ENCODE results near the gene ATRX.
"Not testable (repeated sequence)": the region's sequence is repeated elsewhere in the genome, so short reads cannot be mapped to it uniquely, and the experiment has no call there.

Gene ATRX

DNA sequence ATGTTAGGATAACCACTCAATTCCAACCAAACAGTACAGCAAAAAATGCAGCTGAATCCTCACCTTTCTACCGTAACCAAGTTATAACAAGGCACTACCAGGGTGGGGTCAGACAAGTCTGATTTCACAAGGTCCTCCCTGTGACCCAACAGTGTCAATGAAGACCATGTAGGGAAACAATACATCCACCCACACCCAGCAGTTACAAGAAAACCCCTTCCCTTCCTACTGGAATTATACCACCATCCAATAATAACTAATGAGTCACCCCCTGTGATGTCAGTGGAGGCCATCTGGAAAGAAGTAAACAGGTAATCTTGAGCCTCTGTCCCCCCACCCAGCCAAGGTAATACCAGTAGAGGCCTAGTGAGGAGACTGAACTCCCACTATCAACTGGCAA lies 221.2 kb downstream of the ATRX start:
- DNase-seq (ENCODE audit: low read depth): peak; percentile 16
- H3K4me3 ChIP-seq (replicated peaks; ENCODE audit: low read depth, low read length): no peak overlapping the region
- TF ChIP-seq, protein P1, sequence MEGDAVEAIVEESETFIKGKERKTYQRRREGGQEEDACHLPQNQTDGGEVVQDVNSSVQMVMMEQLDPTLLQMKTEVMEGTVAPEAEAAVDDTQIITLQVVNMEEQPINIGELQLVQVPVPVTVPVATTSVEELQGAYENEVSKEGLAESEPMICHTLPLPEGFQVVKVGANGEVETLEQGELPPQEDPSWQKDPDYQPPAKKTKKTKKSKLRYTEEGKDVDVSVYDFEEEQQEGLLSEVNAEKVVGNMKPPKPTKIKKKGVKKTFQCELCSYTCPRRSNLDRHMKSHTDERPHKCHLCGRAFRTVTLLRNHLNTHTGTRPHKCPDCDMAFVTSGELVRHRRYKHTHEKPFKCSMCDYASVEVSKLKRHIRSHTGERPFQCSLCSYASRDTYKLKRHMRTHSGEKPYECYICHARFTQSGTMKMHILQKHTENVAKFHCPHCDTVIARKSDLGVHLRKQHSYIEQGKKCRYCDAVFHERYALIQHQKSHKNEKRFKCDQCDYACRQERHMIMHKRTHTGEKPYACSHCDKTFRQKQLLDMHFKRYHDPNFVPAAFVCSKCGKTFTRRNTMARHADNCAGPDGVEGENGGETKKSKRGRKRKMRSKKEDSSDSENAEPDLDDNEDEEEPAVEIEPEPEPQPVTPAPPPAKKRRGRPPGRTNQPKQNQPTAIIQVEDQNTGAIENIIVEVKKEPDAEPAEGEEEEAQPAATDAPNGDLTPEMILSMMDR (IDR thresholded peaks at IDR 0.05; ENCODE audit: low read length, missing control alignments): no peak

DNA sequence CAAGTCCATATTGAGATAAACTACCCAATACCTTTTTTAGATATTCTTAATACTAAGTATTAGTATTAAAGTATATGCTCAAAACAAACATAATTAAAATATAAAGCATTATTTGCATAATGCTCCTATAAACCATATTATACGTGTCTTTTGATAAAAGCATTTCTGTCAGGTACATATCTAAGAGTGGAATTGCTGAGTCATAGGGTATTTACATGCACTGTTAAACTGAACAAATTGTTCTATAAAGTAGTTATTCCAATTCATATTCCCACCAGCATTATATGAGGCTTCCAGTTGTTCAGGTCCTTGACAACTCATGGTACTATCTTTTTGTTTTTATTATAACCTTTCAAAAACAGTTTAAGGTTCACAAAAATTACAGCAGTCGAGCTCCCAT lies 224.6 kb downstream of the ATRX start:
- DNase-seq (ENCODE audit: low read depth): no peak
- H3K4me3 ChIP-seq (replicated peaks; ENCODE audit: low read depth, low read length): no peak overlapping the region
- TF ChIP-seq, protein P1 (IDR thresholded peaks at IDR 0.05; ENCODE audit: low read length, missing control alignments): no peak

DNA sequence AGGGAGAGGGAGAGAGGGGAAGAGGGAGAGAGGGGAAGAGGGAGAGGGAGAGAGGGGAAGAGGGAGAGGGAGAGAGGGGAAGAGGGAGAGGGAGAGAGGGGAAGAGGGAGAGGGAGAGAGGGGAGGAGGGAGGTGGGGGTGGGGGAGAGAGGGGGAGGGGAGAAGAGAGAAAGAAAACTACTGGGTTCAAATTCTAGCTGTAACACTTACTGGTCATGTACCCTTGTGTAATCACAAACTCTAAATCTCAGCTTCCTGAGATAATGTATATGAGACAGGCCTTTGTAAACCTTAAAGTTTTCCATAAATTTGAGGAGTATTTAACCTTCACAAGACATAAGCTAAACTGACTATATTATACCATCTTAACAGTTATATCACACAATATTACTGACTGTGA lies 229.7 kb downstream of the ATRX start:
- no peak for DNase-seq (ENCODE audit: low read depth)
- TF ChIP-seq, protein P1 (IDR thresholded peaks at IDR 0.05; ENCODE audit: low read length, missing control alignments): no peak
- no peak overlapping the region for H3K4me3 ChIP-seq (replicated peaks; ENCODE audit: low read depth, low read length)

DNA sequence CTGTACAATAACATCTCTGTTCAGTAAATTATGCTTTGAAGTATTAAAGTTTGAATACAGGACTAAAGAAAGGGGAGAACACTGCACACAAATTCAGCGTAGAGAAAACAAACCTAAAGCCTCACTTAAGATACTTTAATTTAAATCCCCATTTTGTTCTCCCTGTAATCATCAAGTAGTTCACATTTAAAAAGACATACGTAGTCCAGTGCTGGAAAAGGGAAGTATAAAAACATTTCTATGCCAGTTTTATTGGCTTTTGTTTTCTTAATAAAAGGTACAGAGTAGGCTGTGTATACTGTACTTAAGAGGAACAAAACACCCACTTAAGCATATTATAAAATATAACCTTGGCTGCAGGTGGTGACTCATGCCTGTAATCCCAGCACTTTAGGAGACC lies 237.3 kb downstream of the ATRX start:
- TF ChIP-seq, protein P1 (IDR thresholded peaks at IDR 0.05; ENCODE audit: low read length, missing control alignments): no peak
- H3K4me3 ChIP-seq (replicated peaks; ENCODE audit: low read depth, low read length): no peak overlapping the region
- no peak for DNase-seq (ENCODE audit: low read depth)

DNA sequence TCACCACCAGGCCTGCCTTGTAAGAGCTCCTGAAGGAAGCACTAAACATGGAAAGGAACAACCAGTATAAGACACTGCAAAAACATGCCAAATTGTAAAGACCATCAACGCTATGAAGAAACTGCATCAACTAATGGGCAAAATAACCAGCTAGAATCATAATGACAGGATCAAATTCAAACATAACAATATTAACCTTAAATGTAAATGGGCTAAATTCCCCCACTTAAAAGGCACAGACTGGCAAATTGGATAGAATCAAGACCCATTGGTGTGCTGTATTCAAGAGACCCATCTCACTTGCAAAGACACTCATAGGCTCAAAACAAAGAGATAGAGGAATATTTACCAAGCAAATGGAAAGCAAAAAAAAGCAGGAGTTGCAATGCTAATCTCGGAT lies 246.2 kb downstream of the ATRX start:
- not testable (repeated sequence) for H3K4me3 ChIP-seq (replicated peaks; ENCODE audit: low read depth, low read length); DNase-seq (ENCODE audit: low read depth)

DNA sequence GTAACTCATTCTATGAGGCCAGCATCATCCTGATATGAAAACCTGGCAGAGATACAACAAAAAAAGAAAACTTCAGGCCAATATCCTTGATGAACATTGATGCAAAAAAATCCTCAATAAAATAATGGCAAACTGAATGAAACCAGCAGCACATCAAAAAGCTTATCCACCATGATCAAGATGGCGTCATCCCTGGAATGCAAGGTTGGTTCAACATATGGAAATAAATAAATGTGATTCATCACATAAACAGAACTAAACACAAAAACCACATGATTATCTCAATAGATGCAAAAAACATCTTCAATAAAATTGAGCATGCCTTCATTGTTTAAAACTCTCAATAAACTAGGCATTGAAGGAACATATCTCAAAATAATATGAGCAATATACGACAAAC lies 254.8 kb downstream of the ATRX start:
- DNase-seq (ENCODE audit: low read depth): not testable (repeated sequence)

DNA sequence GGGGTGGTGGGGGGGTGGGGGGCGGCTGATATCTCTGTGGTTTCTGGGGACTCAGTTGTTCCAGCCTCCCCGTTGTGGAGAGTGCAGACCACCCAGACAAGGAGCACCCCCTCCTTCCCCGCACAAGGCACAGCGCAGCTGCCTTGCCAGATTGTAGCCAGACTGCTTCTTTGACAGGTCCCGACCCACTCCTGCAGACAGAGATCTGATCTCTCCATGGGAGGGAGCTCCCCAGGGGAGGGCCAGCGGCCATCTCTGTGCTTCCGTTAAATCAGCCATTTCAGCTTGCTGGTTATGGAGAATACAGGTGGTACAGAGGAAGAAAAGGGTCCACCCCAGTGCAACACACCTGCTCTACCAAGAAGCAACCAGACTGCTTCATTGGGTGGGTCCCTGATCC lies 258.0 kb downstream of the ATRX start:
- H3K4me3 ChIP-seq (replicated peaks; ENCODE audit: low read depth, low read length): no peak overlapping the region
- TF ChIP-seq, protein P1 (IDR thresholded peaks at IDR 0.05; ENCODE audit: low read length, missing control alignments): no peak
- DNase-seq (ENCODE audit: low read depth): no peak

More for the DNA sequence above, 254.8 kb downstream of the ATRX start:
- not testable (repeated sequence) for H3K4me3 ChIP-seq (replicated peaks; ENCODE audit: low read depth, low read length)

DNA sequence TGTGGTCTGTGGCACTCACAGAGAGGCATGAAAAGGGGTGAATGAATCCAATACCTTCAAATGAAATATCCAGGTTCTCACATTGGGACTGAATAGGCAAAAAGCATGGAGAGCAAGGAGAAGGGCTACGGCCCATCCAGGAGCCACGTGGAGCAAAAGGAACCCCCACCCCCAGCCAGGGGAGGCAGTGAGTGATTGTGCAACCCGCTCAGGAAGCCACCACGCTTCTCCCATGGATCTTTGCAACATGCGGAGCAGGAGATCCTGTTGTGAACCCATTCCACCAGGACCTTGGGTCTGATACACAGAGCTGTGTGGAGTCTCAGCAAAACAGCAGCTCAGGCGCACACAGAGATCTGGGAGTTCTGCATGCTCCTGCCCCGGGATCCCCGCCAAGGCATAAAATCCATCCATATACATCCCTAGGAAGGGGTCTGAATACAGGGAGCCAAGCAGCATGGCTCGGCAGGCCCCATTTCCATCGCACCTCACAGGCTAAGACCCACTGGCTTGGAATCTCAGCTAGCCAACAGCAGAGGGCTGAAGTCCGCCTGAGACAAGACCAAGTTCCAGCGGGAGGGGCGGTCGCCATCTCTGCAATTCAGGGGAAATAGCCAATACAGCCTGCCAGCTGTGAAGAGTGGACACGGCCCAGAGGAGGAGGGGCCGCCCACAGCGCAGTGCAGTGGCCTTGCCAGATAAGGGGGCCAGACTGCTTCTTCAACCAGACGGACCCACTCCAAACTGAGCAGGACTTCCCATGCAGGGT lies 258.6 kb downstream of the ATRX start:
- DNase-seq (ENCODE audit: low read depth): peak; percentile 23
- TF ChIP-seq, protein P1 (IDR thresholded peaks at IDR 0.05; ENCODE audit: low read length, missing control alignments): no peak
- no peak overlapping the region for H3K4me3 ChIP-seq (replicated peaks; ENCODE audit: low read depth, low read length)
